ENCODE measurements around the gene MRM3.

GRCh38 chr17:811051-811784 is 29.1 kb downstream of the MRM3 start:
- TF ChIP-seq CTCF (conservative IDR thresholded peaks at IDR 0.05; ENCODE audit: low read length), result no peak
- no peak for TF ChIP-seq EZH2phosphoT487 (IDR thresholded peaks at IDR 0.05; ENCODE audit: borderline replicate concordance)

All from Loucy (cell line).